ENCODE results near the gene IL32. TPM values are rescaled to one million over a fixed set of nuclear protein-coding genes. Genes with fewer than 3 reads are reported as not detected.

The IL32 gene
- polyA plus RNA-seq, 2 of the 4 experiments (the other 2 are of a cell fraction) = 8.9 to 20.2 TPM

- TF ChIP-seq JUNB (IDR thresholded peaks at IDR 0.05) (no peak), TP53 (CRISPR knock-in tag; IDR thresholded peaks at IDR 0.05) (0 out of 2 replicates have a peak, but pooled peaks have one; percentile 59)
- ATAC-seq (no peak), DNase-seq (ENCODE audit: low read depth in 1 of 2, low spot score in 1 of 2) (no peak), FAIRE-seq (no peak)
- POLR2A ChIA-PET = interaction anchor here (0.6 to 1.6 kb wide), 2 partner anchors 9 to 20 kb away, joined by 3 to 6 read pairs; partner anchors contain the start of gene MMP25
- CTCF ChIA-PET = interaction anchor here (0.6 to 11.0 kb wide), 4 partner anchors 15 to 126 kb away, joined by 3 to 214 read pairs (median 92); partner anchors contain the start of genes BICDL2 and CLDN9
- H3K27ac ChIP-seq = no peak overlapping the region
- WGBS (ENCODE audit: missing lambda C conversion rate) = 93% methylated on average over 18 of the region's 18 CpGs
- H3K4me3 ChIP-seq = no peak overlapping the region; the same call in 2 of the 3 replicates
- H3K4me1 ChIP-seq = peaks cover 28% of the 10 kb centered on the region
- no peaks in the 10 kb centered on the region for H3K9me3 ChIP-seq
- H3K4me2 ChIP-seq = peak overlapping the region; percentile 89
Observed at GRCh38 chr16:3025032-3026002, 40.1 kb upstream of the IL32 start.

GRCh38 chr16:3026003-3026378 is 39.4 kb upstream of the IL32 start:
- H3K4me3 ChIP-seq = no peak overlapping the region
- CTCF ChIA-PET = interaction anchor here (10.8 to 11.0 kb wide), 2 partner anchors 14 to 21 kb away, joined by 178 to 214 read pairs; partner anchors contain the start of genes BICDL2 and CLDN9
- DNase-seq (ENCODE audit: low read depth in 1 of 2, low spot score in 1 of 2) (no peak), ATAC-seq (no peak), FAIRE-seq (no peak)
- H3K4me2 ChIP-seq = no peak overlapping the region
- no peak overlapping the region for H3K27ac ChIP-seq
- TF ChIP-seq HMGXB4 (CRISPR knock-in tag; IDR thresholded peaks at IDR 0.05; ENCODE audit: borderline replicate concordance) = no peak
- TF ChIP-seq HES2 (IDR thresholded peaks at IDR 0.05) = no peak
- TF ChIP-seq BCL3 (IDR thresholded peaks at IDR 0.05) = no peak
- TF ChIP-seq ATOH8 (CRISPR knock-in tag; IDR thresholded peaks at IDR 0.05; ENCODE audit: low read depth) = no peak
- no peak for TF ChIP-seq FOSL2 (IDR thresholded peaks at IDR 0.05)
- no peak for TF ChIP-seq FOSL2 (CRISPR knock-in tag; IDR thresholded peaks at IDR 0.05)
- TF ChIP-seq KDM5A (IDR thresholded peaks at IDR 0.05) = no peak
- TF ChIP-seq HOXB13 (CRISPR knock-in tag; IDR thresholded peaks at IDR 0.05; ENCODE audit: low read depth) = no peak
- TF ChIP-seq TP53 (CRISPR knock-in tag; IDR thresholded peaks at IDR 0.05) = no peak
- no peak for TF ChIP-seq TFCP2L1 (CRISPR knock-in tag; IDR thresholded peaks at IDR 0.05)
- TF ChIP-seq RNF2 (IDR thresholded peaks at IDR 0.05; ENCODE audit: borderline replicate concordance, low read depth) = no peak
- no peak for TF ChIP-seq EP300 (IDR thresholded peaks at IDR 0.05)
- no peak for TF ChIP-seq NFE2L2 (conservative IDR thresholded peaks at IDR 0.05; ENCODE audit: low read length)
- TF ChIP-seq NR3C1 (IDR thresholded peaks at IDR 0.05) = no peak
- no peak for TF ChIP-seq USF2 (IDR thresholded peaks at IDR 0.05)
- no peak for TF ChIP-seq EHMT2 (IDR thresholded peaks at IDR 0.05; ENCODE audit: low read depth)
- no peak for TF ChIP-seq RAD21 (conservative IDR thresholded peaks at IDR 0.05 in 1 of 2, IDR thresholded peaks at IDR 0.05 in 1 of 2)
- TF ChIP-seq CHD4 (IDR thresholded peaks at IDR 0.05; ENCODE audit: borderline replicate concordance) = no peak
- no peak for TF ChIP-seq PHF8 (IDR thresholded peaks at IDR 0.05; ENCODE audit: borderline replicate concordance, low read depth)
- no peak for TF ChIP-seq NPAS2 (CRISPR knock-in tag; IDR thresholded peaks at IDR 0.05; ENCODE audit: borderline replicate concordance)
- WGBS (ENCODE audit: missing lambda C conversion rate) = 91% methylated on average over 8 of the region's 8 CpGs
- no peaks in the 10 kb centered on the region for H3K9me3 ChIP-seq
- POLR2A ChIA-PET = no interaction called here
- H3K4me1 ChIP-seq = peaks cover 28% of the 10 kb centered on the region

All from A549 (cell line).